Prostate gland (tissue), 2 donors: ENCODE results near the gene GCNT3.

Experiments
- CTCF ChIP-seq, 4 experiments: fragments of 200-600 bp in 2 of 4; fragments of 450-650 bp in 2 of 4; sonication (generic) in 2 of 4; IDR thresholded peaks; 1 replicate in 3 of 4; 2 replicates in 1 of 4; pipeline ENCODE4 v1.5.1; 2016 to 2019; ENCODE audit warnings: antibody characterized with exemption in 4 of 4, mild to moderate bottlenecking in 2 of 4, moderate library complexity in 2 of 4
- POLR2A ChIP-seq: fragments of 450-650 bp; IDR thresholded peaks from one replicate; pipeline ENCODE4 v1.6.1; 2016; ENCODE audit warnings: antibody characterized with exemption, mild to moderate bottlenecking
- POLR2AphosphoS5 ChIP-seq: sonication (generic); formaldehyde crosslinking; IDR thresholded peaks from one replicate; pipeline ENCODE4 v1.6.1; 2017; ENCODE audit warnings: antibody characterized with exemption

GRCh38 chr15:59636184-59636583 is 24.6 kb downstream of the GCNT3 start:
- TF ChIP-seq CTCF (IDR thresholded peaks at IDR 0.05) (no peak), POLR2A (no peak), POLR2AphosphoS5 (no peak)
